SJSA1 (cell line): ENCODE data around the gene HS1BP3. TPM values are rescaled to one million over a fixed set of nuclear protein-coding genes. Genes with fewer than 3 reads are reported as not detected.
A peak's percentile ranks its signal among the peaks of the same experiment; 100 is the strongest.

Source experiments
- DNase-seq, 2 experiments: peaks; one replicate each; pipeline ENCODE4 v3.0.0-alpha.2; 2015 to 2020; ENCODE audit warnings: low spot score in 2 of 2, low read depth in 1 of 2
- H3K27ac ChIP-seq: fragments of 250-450 bp; sonication (Bioruptor Pico); 2 replicates; pipeline ENCODE4 v1.5.1; 2020; ENCODE audit warnings: mild to moderate bottlenecking, moderate library complexity
- H3K27me3 ChIP-seq: fragments of 250-450 bp; sonication (Bioruptor Pico); replicated peaks from 2 replicates; pipeline ENCODE4 v1.5.1; 2020; ENCODE audit warnings: mild to moderate bottlenecking, moderate library complexity
- H3K36me3 ChIP-seq: fragments of 250-450 bp; sonication (Bioruptor Pico); 2 replicates; pipeline ENCODE4 v1.5.1; 2020; ENCODE audit warnings: mild to moderate bottlenecking
- H3K4me1 ChIP-seq: fragments of 250-450 bp; sonication (Bioruptor Pico); replicated peaks from 2 replicates; pipeline ENCODE4 v1.6.1; 2021; ENCODE audit warnings: mild to moderate bottlenecking
- H3K4me3 ChIP-seq: fragments of 250-450 bp; sonication (Bioruptor Pico); 2 replicates; pipeline ENCODE4 v1.5.1; 2020; ENCODE audit warnings: mild to moderate bottlenecking
- H3K9me3 ChIP-seq: fragments of 250-450 bp; sonication (Bioruptor Pico); replicated peaks from 2 replicates; pipeline ENCODE4 v1.5.1; 2020; ENCODE audit warnings: mild to moderate bottlenecking
- total RNA-seq: library from RNA; depleted of rRNA; stranded (reverse); fragments of >200 nt; shearing (Covaris generic); gene quantifications from 2 replicates; pipeline ENCODE4 v1.2.3, GENCODE V29; 2014

The HS1BP3 gene
- total RNA-seq, 1 experiment from 2014 or later, result 17.2 TPM

- no peaks in the 10 kb centered on the region for H3K9me3 ChIP-seq
- H3K4me3 ChIP-seq, result no peak overlapping the region
- no peaks in the 10 kb centered on the region for H3K27me3 ChIP-seq
- H3K36me3 ChIP-seq, result peaks cover 9% of the 10 kb centered on the region; the same call in 1 of the 2 replicates
- peak overlapping the region; percentile 79 for H3K27ac ChIP-seq
- peak; percentile 61 to 78 for DNase-seq
- H3K4me1 ChIP-seq, result peaks cover 67% of the 10 kb centered on the region
These were observed 57.5 kb downstream of the HS1BP3 start for GRCh38 chr2:20593072-20594034.

GRCh38 chr2:20592106-20593071 is 58.5 kb downstream of the HS1BP3 start:
- Histone ChIP-seq H3K27ac (no peak overlapping the region), H3K4me1 (peaks cover 67% of the 10 kb centered on the region), H3K36me3 (peaks cover 9% of the 10 kb centered on the region; the same call in 1 of the 2 replicates), H3K4me3 (no peak overlapping the region), H3K27me3 (no peaks in the 10 kb centered on the region), H3K9me3 (no peaks in the 10 kb centered on the region)
- no peak for DNase-seq

- Histone ChIP-seq H3K9me3 (no peaks in the 10 kb centered on the region), H3K27me3 (no peaks in the 10 kb centered on the region), H3K36me3 (peaks cover 3% of the 10 kb centered on the region; the same call in 1 of the 2 replicates), H3K4me1 (peaks cover 63% of the 10 kb centered on the region), H3K27ac (no peak overlapping the region), H3K4me3 (no peak overlapping the region)
- DNase-seq, result no peak
These were observed 60.0 kb downstream of the HS1BP3 start for GRCh38 chr2:20590704-20591515.

- Histone ChIP-seq H3K36me3 (no peaks in the 10 kb centered on the region), H3K9me3 (no peaks in the 10 kb centered on the region), H3K27ac (no peak overlapping the region), H3K4me1 (peaks cover 63% of the 10 kb centered on the region), H3K27me3 (no peaks in the 10 kb centered on the region), H3K4me3 (no peak overlapping the region)
- DNase-seq, result peak; percentile 45 to 75
These were observed 60.8 kb downstream of the HS1BP3 start for GRCh38 chr2:20589975-20590703.

- Histone ChIP-seq H3K27ac (no peak overlapping the region), H3K4me1 (peaks cover 63% of the 10 kb centered on the region)
These were observed 61.7 kb downstream of the HS1BP3 start for GRCh38 chr2:20588918-20589871.

GRCh38 chr2:20585710-20586594 is 64.9 kb downstream of the HS1BP3 start:
- no peak for DNase-seq
- Histone ChIP-seq H3K4me3 (no peak overlapping the region), H3K4me1 (peaks cover 64% of the 10 kb centered on the region), H3K9me3 (no peaks in the 10 kb centered on the region), H3K36me3 (no peaks in the 10 kb centered on the region), H3K27ac (peak overlapping the region; percentile 89), H3K27me3 (no peaks in the 10 kb centered on the region)

More at GRCh38 chr2:20588918-20589871, 61.7 kb downstream of the HS1BP3 start:
- Histone ChIP-seq H3K36me3 (no peaks in the 10 kb centered on the region), H3K27me3 (no peaks in the 10 kb centered on the region), H3K9me3 (no peaks in the 10 kb centered on the region), H3K4me3 (no peak overlapping the region)
- no peak for DNase-seq

- no peaks in the 10 kb centered on the region for H3K36me3 ChIP-seq
- no peak for DNase-seq
- peak overlapping the region; percentile 89 for H3K27ac ChIP-seq
- H3K27me3 ChIP-seq, result no peaks in the 10 kb centered on the region
- no peaks in the 10 kb centered on the region for H3K9me3 ChIP-seq
- H3K4me3 ChIP-seq, result no peak overlapping the region
- H3K4me1 ChIP-seq, result peaks cover 64% of the 10 kb centered on the region
These were observed 65.6 kb downstream of the HS1BP3 start for GRCh38 chr2:20585359-20585709.

GRCh38 chr2:20584399-20585358 is 66.2 kb downstream of the HS1BP3 start:
- Histone ChIP-seq H3K36me3 (no peaks in the 10 kb centered on the region), H3K4me1 (peaks cover 64% of the 10 kb centered on the region), H3K27me3 (no peaks in the 10 kb centered on the region), H3K4me3 (no peak overlapping the region), H3K9me3 (no peaks in the 10 kb centered on the region), H3K27ac (peak overlapping the region; percentile 89)
- peak; percentile 98 to 100 for DNase-seq

GRCh38 chr2:20584045-20584398 is 66.9 kb downstream of the HS1BP3 start:
- peak overlapping the region; percentile 89 for H3K27ac ChIP-seq
- no peak overlapping the region for H3K4me3 ChIP-seq

GRCh38 chr2:20583425-20583881 is 67.4 kb downstream of the HS1BP3 start:
- no peak for DNase-seq
- no peaks in the 10 kb centered on the region for H3K36me3 ChIP-seq
- H3K27me3 ChIP-seq, result no peaks in the 10 kb centered on the region
- no peaks in the 10 kb centered on the region for H3K9me3 ChIP-seq
- H3K27ac ChIP-seq, result peak overlapping the region; percentile 89
- H3K4me1 ChIP-seq, result peaks cover 68% of the 10 kb centered on the region
- H3K4me3 ChIP-seq, result no peak overlapping the region

More at GRCh38 chr2:20584045-20584398, 66.9 kb downstream of the HS1BP3 start:
- no peak for DNase-seq
- peaks cover 64% of the 10 kb centered on the region for H3K4me1 ChIP-seq
- no peaks in the 10 kb centered on the region for H3K27me3 ChIP-seq
- no peaks in the 10 kb centered on the region for H3K9me3 ChIP-seq
- no peaks in the 10 kb centered on the region for H3K36me3 ChIP-seq
